GM23338 (cell line): Measurements from ENCODE around the gene SELENON. TPM values are rescaled to one million over a fixed set of nuclear protein-coding genes. Genes with fewer than 3 reads are reported as not detected.

Source experiments
- ATAC-seq: fragments of 200-7000 bp; cut with Tn5 transposase; 3 replicates; pipeline ENCODE4 v1.9.1; 2020
- DNase-seq: peaks from one replicate; pipeline ENCODE4 v3.0.0-alpha.2; 2015; ENCODE audit warnings: low spot score
- H2AFZ ChIP-seq: fragments of 200-600 bp; sonication (generic); 2 replicates; pipeline ENCODE4 v1.8.0; 2016; ENCODE audit warnings: antibody characterized with exemption, mild to moderate bottlenecking, moderate library complexity
- H3F3A ChIP-seq: fragments of 200-600 bp; sonication (generic); replicated peaks from 2 replicates; pipeline ENCODE4 v1.8.0; 2017; ENCODE audit warnings: antibody characterized with exemption, mixed run types, low read depth
- H3K27ac ChIP-seq: fragments of 200-600 bp; sonication (generic); 2 replicates; pipeline ENCODE4 v1.6.1; 2016; ENCODE audit warnings: low read depth
- H3K27me3 ChIP-seq: fragments of 200-600 bp; sonication (generic); 2 replicates; pipeline ENCODE4 v1.8.0; 2016; ENCODE audit warnings: mild to moderate bottlenecking, mixed run types, moderate library complexity; ENCODE audit not compliant: insufficient read depth
- H3K36me3 ChIP-seq: fragments of 200-600 bp; sonication (generic); 2 replicates; pipeline ENCODE4 v1.8.0; 2016; ENCODE audit warnings: mild to moderate bottlenecking; ENCODE audit not compliant: insufficient read depth
- H3K4me1 ChIP-seq: fragments of 200-600 bp; sonication (generic); 2 replicates; pipeline ENCODE4 v1.8.0; 2016; ENCODE audit warnings: mild to moderate bottlenecking, moderate library complexity; ENCODE audit not compliant: insufficient read depth
- H3K4me2 ChIP-seq: fragments of 200-600 bp; sonication (generic); 2 replicates; pipeline ENCODE4 v1.7.1; 2017; ENCODE audit warnings: mixed run types
- H3K4me3 ChIP-seq: fragments of 200-600 bp; sonication (generic); 2 replicates; pipeline ENCODE4 v1.6.1; 2016; ENCODE audit warnings: mixed run types
- H3K79me2 ChIP-seq: fragments of 200-600 bp; sonication (generic); replicated peaks from 2 replicates; pipeline ENCODE4 v1.8.0; 2017; ENCODE audit warnings: mild to moderate bottlenecking; ENCODE audit not compliant: insufficient read depth
- H3K9me2 ChIP-seq: fragments of 200-600 bp; sonication (generic); 2 replicates; pipeline ENCODE4 v1.8.0; 2017; ENCODE audit not compliant: insufficient read depth
- H4K20me1 ChIP-seq: fragments of 200-600 bp; sonication (generic); replicated peaks from 2 replicates; pipeline ENCODE4 v1.8.0; 2017; ENCODE audit warnings: mild to moderate bottlenecking; ENCODE audit not compliant: insufficient read depth
- H3K27ac Mint-ChIP-seq: 2 replicates; pipeline ENCODE4 v1.8.0; 2020; ENCODE audit warnings: inconsistent platforms, mild to moderate bottlenecking, moderate library complexity, mixed read lengths
- H3K27me3 Mint-ChIP-seq: 3 replicates; pipeline ENCODE4 v1.8.0; 2022; ENCODE audit warnings: low read depth, mild to moderate bottlenecking, moderate library complexity, mixed read lengths, inconsistent platforms; ENCODE audit not compliant: insufficient read depth, poor library complexity
- H3K36me3 Mint-ChIP-seq: 3 replicates; pipeline ENCODE4 v1.8.0; 2021; ENCODE audit warnings: low read depth, mild to moderate bottlenecking, inconsistent platforms, moderate library complexity, mixed read lengths
- H3K4me1 Mint-ChIP-seq: 3 replicates; pipeline ENCODE4 v1.8.0; 2020; ENCODE audit warnings: mild to moderate bottlenecking, inconsistent platforms, mixed read lengths
- H3K4me3 Mint-ChIP-seq: 3 replicates; pipeline ENCODE4 v1.8.0; 2021; ENCODE audit warnings: moderate library complexity, mild to moderate bottlenecking, inconsistent platforms, mixed read lengths
- H3K9me3 Mint-ChIP-seq: 3 replicates; pipeline ENCODE4 v1.8.0; 2020; ENCODE audit warnings: moderate library complexity, mild to moderate bottlenecking, inconsistent platforms, mixed read lengths
- CREB1 ChIP-seq: fragments of 250-450 bp; sonication (Bioruptor Pico); IDR thresholded peaks from 2 replicates; pipeline ENCODE4 v1.5.0; 2020; ENCODE audit warnings: low read depth, mild to moderate bottlenecking, moderate library complexity
- ETS1 ChIP-seq: IDR thresholded peaks from 2 replicates; pipeline ENCODE4 v1.6.1; 2016; ENCODE audit warnings: antibody characterized with exemption
- EZH2 ChIP-seq: fragments of 200-600 bp; sonication (generic); IDR thresholded peaks from one replicate; pipeline ENCODE4 v1.8.0; 2017; ENCODE audit warnings: antibody characterized with exemption, mild to moderate bottlenecking, low read depth; ENCODE audit not compliant: unreplicated experiment
- JUNB ChIP-seq: IDR thresholded peaks from one replicate; pipeline ENCODE4 v1.6.1; 2016; ENCODE audit warnings: antibody characterized with exemption; ENCODE audit not compliant: unreplicated experiment
- POLR2AphosphoS5 ChIP-seq: IDR thresholded peaks from 2 replicates; pipeline ENCODE4 v1.6.1; 2016; ENCODE audit warnings: antibody characterized with exemption, low read depth
- REST ChIP-seq: IDR thresholded peaks from one replicate; pipeline ENCODE4 v1.6.1; 2018; ENCODE audit warnings: antibody characterized with exemption; ENCODE audit not compliant: unreplicated experiment
- ZNF331 ChIP-seq: fragments of 250-450 bp; sonication (Bioruptor Pico); IDR thresholded peaks from 2 replicates; pipeline ENCODE4 v1.5.0; 2020; ENCODE audit warnings: low read depth, mild to moderate bottlenecking, moderate library complexity
- ZNF462 ChIP-seq: fragments of 250-450 bp; sonication (Bioruptor Pico); IDR thresholded peaks from 2 replicates; pipeline ENCODE4 v1.5.0; 2020; ENCODE audit warnings: mild to moderate bottlenecking, moderate library complexity
- polyA plus RNA-seq: library from polyadenylated mRNA; unstranded; fragments of >200 nt; fragmentation: Nextera tagmentation; extraction: Ambion mirVana; gene quantifications from 2 replicates; pipeline ENCODE4 v1.2.1, GENCODE V29; 2016
- total RNA-seq: library from RNA; depleted of rRNA; stranded (reverse); fragments of >200 nt; shearing (Covaris generic); gene quantifications from 2 replicates; pipeline ENCODE4 v1.2.3, GENCODE V29; 2014

The SELENON gene
- total and polyA plus RNA-seq, 2 experiments from 2014 or later, result 17.9 to 93.2 TPM

GRCh38 chr1:25832336-25833037 lies 32.5 kb downstream of the SELENON start:
- peaks cover 4% of the 10 kb centered on the region; the same call in 1 of the 2 replicates for H3F3A ChIP-seq
- H3K9me3 Mint-ChIP-seq, result no peaks in the 10 kb centered on the region
- H2AFZ ChIP-seq, result no peak overlapping the region
- DNase-seq (no peak), ATAC-seq (no peak)
- H3K27me3 Mint-ChIP-seq, result no peaks in the 10 kb centered on the region
- H3K4me3 Mint-ChIP-seq, result no peak overlapping the region
- H4K20me1 ChIP-seq, result peaks cover 37% of the 10 kb centered on the region
- no peak for TF ChIP-seq EZH2
- TF ChIP-seq ETS1, result no peak
- no peak for TF ChIP-seq REST
- no peak overlapping the region for H3K27ac Mint-ChIP-seq
- H3K9me2 ChIP-seq, result no peaks in the 10 kb centered on the region
- peaks cover 74% of the 10 kb centered on the region for H3K36me3 ChIP-seq
- H3K27ac ChIP-seq, result no peak overlapping the region
- H3K4me1 ChIP-seq, result no peaks in the 10 kb centered on the region
- H3K4me1 Mint-ChIP-seq, result peaks cover 3% of the 10 kb centered on the region; the same call in 1 of the 3 replicates
- 0 out of 2 replicates have a peak, but pooled peaks cover 12% of the 10 kb centered on the region for H3K79me2 ChIP-seq
- no peak overlapping the region for H3K4me2 ChIP-seq
- H3K4me3 ChIP-seq, result no peak overlapping the region
- H3K27me3 ChIP-seq, result no peaks in the 10 kb centered on the region
- peaks cover 80% of the 10 kb centered on the region for H3K36me3 Mint-ChIP-seq

- Mint-ChIP-seq H3K4me1 (peaks cover 3% of the 10 kb centered on the region; the same call in 1 of the 3 replicates), H3K27me3 (no peaks in the 10 kb centered on the region), H3K4me3 (no peak overlapping the region), H3K27ac (no peak overlapping the region), H3K36me3 (peaks cover 74% of the 10 kb centered on the region), H3K9me3 (no peaks in the 10 kb centered on the region)
- no peaks in the 10 kb centered on the region for H3K9me2 ChIP-seq
- no peaks in the 10 kb centered on the region; the same call in 1 of the 2 replicates for H3F3A ChIP-seq
- ATAC-seq (no peak), DNase-seq (no peak)
- peaks cover 69% of the 10 kb centered on the region for H3K36me3 ChIP-seq
- no peak overlapping the region for H3K27ac ChIP-seq
- H2AFZ ChIP-seq, result no peak overlapping the region
- H3K4me3 ChIP-seq, result no peak overlapping the region
- no peaks in the 10 kb centered on the region for H3K4me1 ChIP-seq
- H3K27me3 ChIP-seq, result no peaks in the 10 kb centered on the region
- 0 out of 2 replicates have a peak, but pooled peaks cover 12% of the 10 kb centered on the region for H3K79me2 ChIP-seq
- TF ChIP-seq ZNF462, result no peak
- TF ChIP-seq CREB1 (CRISPR knock-in tag), result no peak
- no peak for TF ChIP-seq JUNB
- no peak for TF ChIP-seq POLR2AphosphoS5
- no peak for TF ChIP-seq ZNF331
- no peak overlapping the region for H3K4me2 ChIP-seq
- peaks cover 37% of the 10 kb centered on the region for H4K20me1 ChIP-seq
Observed at GRCh38 chr1:25833158-25833557, 33.2 kb downstream of the SELENON start.
